ENCODE data around the gene ALG14.

- TF ChIP-seq, protein P1, sequence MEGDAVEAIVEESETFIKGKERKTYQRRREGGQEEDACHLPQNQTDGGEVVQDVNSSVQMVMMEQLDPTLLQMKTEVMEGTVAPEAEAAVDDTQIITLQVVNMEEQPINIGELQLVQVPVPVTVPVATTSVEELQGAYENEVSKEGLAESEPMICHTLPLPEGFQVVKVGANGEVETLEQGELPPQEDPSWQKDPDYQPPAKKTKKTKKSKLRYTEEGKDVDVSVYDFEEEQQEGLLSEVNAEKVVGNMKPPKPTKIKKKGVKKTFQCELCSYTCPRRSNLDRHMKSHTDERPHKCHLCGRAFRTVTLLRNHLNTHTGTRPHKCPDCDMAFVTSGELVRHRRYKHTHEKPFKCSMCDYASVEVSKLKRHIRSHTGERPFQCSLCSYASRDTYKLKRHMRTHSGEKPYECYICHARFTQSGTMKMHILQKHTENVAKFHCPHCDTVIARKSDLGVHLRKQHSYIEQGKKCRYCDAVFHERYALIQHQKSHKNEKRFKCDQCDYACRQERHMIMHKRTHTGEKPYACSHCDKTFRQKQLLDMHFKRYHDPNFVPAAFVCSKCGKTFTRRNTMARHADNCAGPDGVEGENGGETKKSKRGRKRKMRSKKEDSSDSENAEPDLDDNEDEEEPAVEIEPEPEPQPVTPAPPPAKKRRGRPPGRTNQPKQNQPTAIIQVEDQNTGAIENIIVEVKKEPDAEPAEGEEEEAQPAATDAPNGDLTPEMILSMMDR (IDR thresholded peaks at IDR 0.05; ENCODE audit: borderline replicate concordance, extremely low read depth, low read length, poor library complexity, severe bottlenecking): no peak
- no peak for TF ChIP-seq EZH2 (IDR thresholded peaks at IDR 0.05; ENCODE audit: borderline replicate concordance, low read depth, low read length, severe bottlenecking)
Measured at GRCh38 chr1:95010158-95010557, 62.6 kb downstream of the ALG14 start.

Measured in DND-41 (cell line).